Measurements from ENCODE around the gene PIR. TPM values are rescaled to one million over a fixed set of nuclear protein-coding genes. Genes with fewer than 3 reads are reported as not detected.

Gene PIR
- total RNA-seq, 6 experiments from 2014 or later = 13.3 to 42.1 (median 23.1) TPM

DNA sequence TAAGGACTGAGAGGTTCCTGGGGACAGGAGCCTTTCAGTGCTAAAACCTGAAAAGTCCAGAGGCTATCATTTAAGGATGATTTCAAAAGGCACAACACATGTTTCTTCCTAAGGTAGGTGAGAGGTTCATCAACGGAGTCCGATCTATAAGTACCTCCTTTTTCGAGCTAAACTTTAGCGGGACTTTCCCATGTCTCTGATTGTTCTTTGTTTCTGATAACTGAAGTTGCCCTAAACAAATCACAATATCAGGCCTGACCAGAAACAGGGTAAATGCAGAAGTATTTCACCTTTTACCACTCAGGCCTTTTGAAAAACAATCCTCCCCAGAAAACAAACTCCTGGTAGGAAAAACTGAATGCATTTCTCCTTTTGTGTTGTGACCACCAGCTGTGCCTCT lies 17.6 kb downstream of the PIR start:
- ATAC-seq (no peak), DNase-seq (no peak)
- intact Hi-C loops (cut with DNase I) = no loop called here
- 63% methylated on average over 3 of the region's 4 CpGs for WGBS (ENCODE audit: insufficient coverage, low coverage, low lambda C conversion rate, missing lambda C conversion rate)
- Histone ChIP-seq H3K4me3 (no peak overlapping the region), H3K36me3 (peaks cover 0 to 4% (median 0%) of the 10 kb centered on the region in 4 donors), H3K27me3 (no peaks in the 10 kb centered on the region), H3K27ac (no peak overlapping the region), H3K9me3 (no peaks in the 10 kb centered on the region), H3K4me1 (no peaks in the 10 kb centered on the region)
- TF ChIP-seq, protein P1, sequence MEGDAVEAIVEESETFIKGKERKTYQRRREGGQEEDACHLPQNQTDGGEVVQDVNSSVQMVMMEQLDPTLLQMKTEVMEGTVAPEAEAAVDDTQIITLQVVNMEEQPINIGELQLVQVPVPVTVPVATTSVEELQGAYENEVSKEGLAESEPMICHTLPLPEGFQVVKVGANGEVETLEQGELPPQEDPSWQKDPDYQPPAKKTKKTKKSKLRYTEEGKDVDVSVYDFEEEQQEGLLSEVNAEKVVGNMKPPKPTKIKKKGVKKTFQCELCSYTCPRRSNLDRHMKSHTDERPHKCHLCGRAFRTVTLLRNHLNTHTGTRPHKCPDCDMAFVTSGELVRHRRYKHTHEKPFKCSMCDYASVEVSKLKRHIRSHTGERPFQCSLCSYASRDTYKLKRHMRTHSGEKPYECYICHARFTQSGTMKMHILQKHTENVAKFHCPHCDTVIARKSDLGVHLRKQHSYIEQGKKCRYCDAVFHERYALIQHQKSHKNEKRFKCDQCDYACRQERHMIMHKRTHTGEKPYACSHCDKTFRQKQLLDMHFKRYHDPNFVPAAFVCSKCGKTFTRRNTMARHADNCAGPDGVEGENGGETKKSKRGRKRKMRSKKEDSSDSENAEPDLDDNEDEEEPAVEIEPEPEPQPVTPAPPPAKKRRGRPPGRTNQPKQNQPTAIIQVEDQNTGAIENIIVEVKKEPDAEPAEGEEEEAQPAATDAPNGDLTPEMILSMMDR (IDR thresholded peaks at IDR 0.05) = no peak
- no peak for TF ChIP-seq POLR2A (IDR thresholded peaks at IDR 0.05)

DNA sequence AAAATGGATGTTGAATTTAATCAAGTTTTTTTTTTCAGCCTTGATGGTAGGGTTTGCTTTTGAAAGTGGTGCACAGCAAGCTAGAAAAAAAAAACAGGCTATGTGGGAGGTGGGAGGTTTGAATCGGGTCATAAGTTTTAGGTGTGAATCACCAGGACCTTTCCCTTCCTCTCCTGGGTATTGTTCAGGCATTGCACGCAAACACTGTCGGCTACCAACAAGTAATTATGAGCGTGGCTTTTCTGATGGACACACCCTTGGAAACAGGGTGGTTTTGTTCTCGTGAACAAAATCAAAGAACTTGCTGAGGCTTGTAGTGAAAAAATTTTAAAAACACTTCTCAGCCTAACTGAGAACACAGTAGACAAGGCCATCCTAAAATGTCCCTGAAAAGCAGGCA lies 18.1 kb downstream of the PIR start:
- H3K27me3 ChIP-seq = no peaks in the 10 kb centered on the region
- WGBS (ENCODE audit: insufficient coverage, low coverage, low lambda C conversion rate, missing lambda C conversion rate) = 66% methylated on average over 5 of the region's 5 CpGs
- TF ChIP-seq, protein P1 (IDR thresholded peaks at IDR 0.05) = no peak
- TF ChIP-seq POLR2A (IDR thresholded peaks at IDR 0.05) = no peak
- no peaks in the 10 kb centered on the region for H3K9me3 ChIP-seq
- H3K4me3 ChIP-seq = no peak overlapping the region
- no peaks in the 10 kb centered on the region for H3K4me1 ChIP-seq
- no peak for ATAC-seq
- H3K27ac ChIP-seq = no peak overlapping the region
- DNase-seq = no peak
- peaks cover 0 to 4% (median 0%) of the 10 kb centered on the region in 4 donors for H3K36me3 ChIP-seq
- intact Hi-C loops (cut with DNase I) = no loop called here

DNA sequence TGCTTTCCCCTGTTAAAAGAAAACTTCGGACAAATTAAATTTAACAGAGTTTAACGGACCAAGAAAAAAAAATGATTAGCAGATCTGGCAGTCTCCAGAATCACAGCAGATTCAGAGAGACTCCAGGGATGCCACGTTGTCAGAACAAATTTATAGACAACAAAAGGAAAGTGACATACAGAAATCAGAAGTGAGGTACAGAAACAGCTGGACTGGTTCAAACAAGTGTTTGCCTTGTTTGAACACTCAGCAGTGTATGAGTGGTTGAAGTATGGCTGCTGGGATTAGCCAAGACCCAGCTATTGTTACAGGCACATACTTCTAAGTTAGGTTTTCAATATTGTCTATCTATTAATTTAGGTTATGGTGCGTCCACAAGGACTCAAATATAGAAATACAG lies 19.1 kb downstream of the PIR start:
- TF ChIP-seq, protein P1 (IDR thresholded peaks at IDR 0.05) = no peak
- no peak for TF ChIP-seq POLR2A (IDR thresholded peaks at IDR 0.05)
- no peak for ATAC-seq
- no peaks in the 10 kb centered on the region for H3K27me3 ChIP-seq
- no peak overlapping the region for H3K27ac ChIP-seq
- H3K4me1 ChIP-seq = no peaks in the 10 kb centered on the region
- 63% methylated on average over 4 of the region's 4 CpGs for WGBS (ENCODE audit: insufficient coverage, low coverage, low lambda C conversion rate, missing lambda C conversion rate)
- no peaks in the 10 kb centered on the region for H3K9me3 ChIP-seq
- H3K4me3 ChIP-seq = no peak overlapping the region
- H3K36me3 ChIP-seq = no peaks in the 10 kb centered on the region
- DNase-seq = no peak
- intact Hi-C loops (cut with DNase I) = no loop called here

DNA sequence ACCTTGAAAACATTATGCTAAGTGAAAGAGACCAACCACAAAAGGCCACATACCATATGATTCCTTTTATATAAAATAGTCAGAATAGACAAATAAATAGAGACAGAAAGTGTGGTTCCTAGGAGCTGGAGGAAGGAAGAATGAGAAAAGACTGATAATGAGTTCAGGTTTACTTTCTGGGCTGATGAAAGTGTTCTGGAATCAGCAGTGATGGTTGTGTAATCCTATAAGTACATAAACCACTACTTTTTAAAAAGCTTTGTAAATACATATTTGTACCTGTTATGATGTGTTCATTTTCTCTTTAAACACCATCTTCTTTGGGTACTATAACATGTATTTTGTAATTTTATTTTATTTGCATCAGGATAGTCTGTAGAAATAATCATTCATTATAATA lies 20.6 kb downstream of the PIR start:
- no peaks in the 10 kb centered on the region for H3K27me3 ChIP-seq
- intact Hi-C loops (cut with DNase I) = no loop called here
- H3K4me3 ChIP-seq = no peak overlapping the region
- ATAC-seq = peak; percentile 28 to 72 (median 50)
- no peaks in the 10 kb centered on the region for H3K4me1 ChIP-seq
- no peak for DNase-seq
- H3K27ac ChIP-seq = no peak overlapping the region
- no peaks in the 10 kb centered on the region for H3K36me3 ChIP-seq
- TF ChIP-seq POLR2A (IDR thresholded peaks at IDR 0.05) = no peak
- TF ChIP-seq, protein P1 (IDR thresholded peaks at IDR 0.05) = no peak
- H3K9me3 ChIP-seq = no peaks in the 10 kb centered on the region

DNA sequence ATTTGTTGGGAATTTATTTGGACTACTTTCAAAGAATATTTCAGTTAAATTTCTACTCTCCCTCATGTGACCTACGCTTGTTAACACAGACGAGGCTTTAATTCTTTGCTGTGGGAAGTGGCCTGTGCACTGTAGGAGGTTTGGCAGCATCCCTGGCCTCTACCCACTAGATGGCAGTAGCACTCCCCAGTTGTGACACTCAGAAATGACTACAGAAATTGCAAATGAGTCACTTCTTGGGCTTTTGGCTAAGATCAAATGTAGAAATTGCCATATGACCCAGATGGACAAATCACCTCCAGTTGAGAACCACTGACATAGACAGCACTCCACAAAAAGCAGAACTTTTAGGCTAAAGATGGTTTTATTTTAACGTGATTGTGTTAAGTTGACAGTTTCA lies 22.1 kb downstream of the PIR start:
- intact Hi-C loops (cut with DNase I) = no loop called here
- ATAC-seq = peak; percentile 73 to 89 (median 86)
- TF ChIP-seq, protein P1 (IDR thresholded peaks at IDR 0.05) = peak; percentile 73 to 90 (median 84)
- no peak for TF ChIP-seq POLR2A (IDR thresholded peaks at IDR 0.05)
- peak in 2 of 3 donors; percentile 44 to 47 for DNase-seq
- H3K9me3 ChIP-seq = no peaks in the 10 kb centered on the region
- H3K36me3 ChIP-seq = no peaks in the 10 kb centered on the region
- H3K4me1 ChIP-seq = no peaks in the 10 kb centered on the region
- H3K27ac ChIP-seq = no peak overlapping the region
- H3K27me3 ChIP-seq = no peaks in the 10 kb centered on the region
- 15% methylated on average over 3 of the region's 3 CpGs for WGBS (ENCODE audit: insufficient coverage, low coverage, low lambda C conversion rate, missing lambda C conversion rate)
- no peak overlapping the region for H3K4me3 ChIP-seq
